GM19438 (cell line): ENCODE results near the gene PPP2R2C.

Experiments used
- ATAC-seq: cut with Tn5 transposase; IDR thresholded peaks from one replicate; pipeline ENCODE4 v1.9.1; 2021; ENCODE audit warnings: low read depth; ENCODE audit not compliant: unreplicated experiment

Gene PPP2R2C

GRCh38 chr4:6449746-6450369, 22.6 kb downstream of the PPP2R2C start:
- no peak for ATAC-seq

- ATAC-seq, result no peak
These were observed 23.1 kb downstream of the PPP2R2C start for GRCh38 chr4:6449335-6449734.

DNA sequence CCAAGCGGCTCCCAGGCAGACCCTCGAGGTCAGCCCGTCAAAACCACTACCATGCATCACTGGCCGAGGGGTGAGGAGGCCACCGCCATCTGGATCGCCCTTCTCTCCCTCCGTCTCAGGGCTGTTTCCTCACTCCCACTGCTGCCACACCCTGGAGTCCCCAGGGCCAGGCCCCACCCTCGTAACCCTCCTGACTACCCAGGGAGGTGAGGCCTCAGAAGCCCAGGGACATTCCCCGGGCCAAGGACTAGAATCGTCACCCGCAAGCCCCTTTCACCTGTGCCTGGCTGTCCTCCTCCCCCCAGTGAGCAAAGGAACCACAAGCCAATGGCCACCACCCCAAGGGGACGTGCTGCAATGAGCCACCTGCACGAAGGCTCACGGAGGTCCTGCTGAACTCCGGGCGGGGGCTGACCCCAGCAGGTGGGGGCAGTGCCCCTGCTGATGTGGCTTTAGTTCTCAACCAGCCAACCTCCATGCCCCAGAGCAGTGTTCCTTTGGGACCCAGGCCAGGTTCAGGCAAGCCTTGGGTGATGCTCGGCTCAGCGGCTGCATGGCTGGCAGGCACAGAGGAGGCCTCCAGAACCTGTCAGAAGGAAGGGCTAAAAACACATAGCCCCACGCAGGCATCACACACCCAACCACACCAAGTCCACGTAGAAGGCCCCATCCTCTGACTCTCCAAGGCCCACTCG, 23.8 kb downstream of the PPP2R2C start:
- ATAC-seq, result no peak

- no peak for ATAC-seq
These were observed 24.7 kb downstream of the PPP2R2C start for GRCh38 chr4:6447672-6448171.

DNA sequence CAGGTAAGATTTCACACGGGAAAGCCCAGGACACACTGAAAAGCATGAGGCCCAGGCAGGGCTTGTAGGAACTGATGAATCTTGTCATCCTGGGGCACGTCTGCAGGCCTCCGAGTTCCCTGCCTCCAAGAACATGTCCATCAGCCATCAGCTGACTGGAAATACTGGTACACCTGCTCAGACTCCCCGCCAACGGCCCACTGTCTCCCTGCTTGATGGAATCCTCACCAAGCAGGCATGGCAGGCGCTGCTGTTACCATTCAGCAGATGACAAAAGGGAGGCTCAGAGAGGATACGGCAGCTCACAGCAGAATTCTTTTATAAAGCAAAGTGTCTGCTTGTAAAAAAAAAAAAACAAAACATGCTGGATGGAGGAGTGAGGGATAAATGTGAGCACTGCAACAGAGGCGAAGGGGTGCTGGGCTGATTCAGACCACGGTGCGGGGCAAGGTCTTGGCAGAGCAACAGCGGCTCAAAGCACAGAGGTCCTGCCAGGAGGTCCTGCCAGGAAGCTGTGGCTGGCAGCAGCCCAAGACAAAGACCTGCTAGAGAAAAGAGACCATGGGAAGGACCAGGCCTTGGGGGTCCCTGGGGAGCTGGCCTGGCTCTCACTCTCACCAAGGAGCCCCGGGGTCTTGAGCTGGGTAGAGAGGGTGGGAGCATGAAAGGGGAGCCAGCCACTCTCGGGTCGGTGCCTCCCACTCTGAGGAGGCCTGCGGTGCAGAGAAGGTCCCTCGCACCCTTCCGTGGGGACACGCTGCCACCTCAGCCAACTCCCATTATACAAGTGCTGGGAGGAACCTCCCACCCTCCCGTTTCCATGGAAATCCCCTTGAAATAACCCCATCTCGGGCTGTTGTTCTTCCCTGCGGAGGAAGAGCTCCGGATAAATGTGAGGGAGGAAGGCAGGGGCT, 25.6 kb downstream of the PPP2R2C start:
- ATAC-seq, result no peak

- no peak for ATAC-seq
These were observed 26.3 kb downstream of the PPP2R2C start for GRCh38 chr4:6446130-6446482.

DNA sequence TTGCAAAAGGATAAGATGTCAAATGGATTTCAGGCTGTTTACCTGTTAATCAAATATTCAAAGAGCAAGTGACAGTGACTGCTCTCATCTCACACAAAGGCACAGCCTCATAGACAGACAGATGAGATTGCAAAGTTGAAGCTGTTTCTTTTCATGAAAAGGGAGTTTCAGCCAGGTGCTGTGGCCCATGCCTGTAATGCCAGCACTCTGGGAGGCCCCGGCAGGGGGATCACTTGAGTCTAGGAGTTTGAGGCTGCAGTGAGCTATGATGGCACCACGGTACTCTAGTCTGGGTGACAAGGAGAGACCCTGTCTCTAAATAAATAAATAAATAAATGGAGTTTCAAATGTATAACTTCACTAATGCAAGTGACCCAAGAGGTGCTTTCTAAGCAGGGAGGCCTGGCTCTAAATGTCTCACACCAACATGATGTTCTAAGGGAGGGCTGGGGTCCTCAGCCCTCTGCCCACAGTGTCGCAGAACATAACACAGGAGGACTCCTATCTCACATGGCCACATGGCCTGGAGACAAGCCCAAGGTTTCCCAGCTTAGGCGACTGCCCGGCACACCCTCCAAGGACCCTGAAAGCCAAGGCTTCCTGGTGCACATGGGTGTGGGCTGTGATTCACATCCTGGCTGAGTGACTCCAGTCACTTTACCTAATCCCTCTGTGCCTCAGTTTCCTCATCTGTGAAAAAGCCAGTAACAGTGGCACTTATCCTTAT, 26.8 kb downstream of the PPP2R2C start:
- ATAC-seq, result no peak

GRCh38 chr4:6444582-6444981, 27.8 kb downstream of the PPP2R2C start:
- no peak for ATAC-seq

DNA sequence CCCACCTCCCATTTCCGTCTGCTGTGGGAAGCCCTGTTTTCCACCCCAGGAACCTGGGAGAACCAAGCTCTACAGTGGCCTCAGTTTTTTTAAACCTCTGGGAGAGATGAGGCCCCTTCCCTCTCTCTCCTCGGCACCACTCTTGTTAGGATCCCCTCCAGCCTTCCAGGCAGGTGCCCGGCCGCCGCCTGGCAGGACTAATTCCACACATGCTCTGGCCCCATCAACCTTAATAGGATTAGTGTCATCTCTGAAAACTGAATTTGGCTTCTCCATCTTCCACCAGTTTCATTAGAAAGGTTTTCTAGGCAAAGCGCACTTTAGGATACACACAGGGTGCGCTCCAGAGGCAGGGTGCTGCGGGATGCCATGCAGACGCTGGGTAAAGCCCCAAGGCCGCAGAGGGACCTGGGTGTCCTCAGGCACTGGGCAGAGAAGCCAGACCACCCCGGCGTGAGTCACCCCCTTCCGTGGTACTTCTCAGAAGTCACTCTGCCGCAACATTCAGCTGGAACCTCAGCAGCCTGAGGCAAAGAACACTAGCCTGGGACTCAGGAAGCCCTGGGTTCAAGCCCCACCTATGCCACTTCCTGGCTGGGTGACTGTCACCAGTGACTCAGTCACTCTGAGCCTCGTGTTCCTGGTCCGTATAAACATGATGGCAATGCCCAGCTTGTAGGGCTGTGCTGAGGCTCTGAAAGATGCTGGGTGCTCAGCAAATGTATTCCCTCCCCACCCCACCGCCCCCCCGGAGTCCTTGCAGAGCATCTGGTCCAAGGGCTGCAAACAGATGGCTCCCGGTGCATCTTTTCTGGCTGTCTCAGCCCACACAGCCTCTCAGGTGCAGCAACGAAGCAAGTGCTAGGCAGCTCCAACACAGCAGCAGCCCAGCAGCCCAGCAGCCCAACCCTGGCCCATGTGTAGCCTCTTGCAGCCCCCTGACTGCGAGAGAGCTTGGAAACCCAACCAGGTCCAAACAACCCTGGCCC, 29.1 kb downstream of the PPP2R2C start:
- ATAC-seq, result no peak

- ATAC-seq, result no peak
These were observed 29.9 kb downstream of the PPP2R2C start for GRCh38 chr4:6442555-6442954.

GRCh38 chr4:6441758-6442157, 30.7 kb downstream of the PPP2R2C start:
- no peak for ATAC-seq

GRCh38 chr4:6441202-6441582, 31.2 kb downstream of the PPP2R2C start:
- ATAC-seq, result no peak

DNA sequence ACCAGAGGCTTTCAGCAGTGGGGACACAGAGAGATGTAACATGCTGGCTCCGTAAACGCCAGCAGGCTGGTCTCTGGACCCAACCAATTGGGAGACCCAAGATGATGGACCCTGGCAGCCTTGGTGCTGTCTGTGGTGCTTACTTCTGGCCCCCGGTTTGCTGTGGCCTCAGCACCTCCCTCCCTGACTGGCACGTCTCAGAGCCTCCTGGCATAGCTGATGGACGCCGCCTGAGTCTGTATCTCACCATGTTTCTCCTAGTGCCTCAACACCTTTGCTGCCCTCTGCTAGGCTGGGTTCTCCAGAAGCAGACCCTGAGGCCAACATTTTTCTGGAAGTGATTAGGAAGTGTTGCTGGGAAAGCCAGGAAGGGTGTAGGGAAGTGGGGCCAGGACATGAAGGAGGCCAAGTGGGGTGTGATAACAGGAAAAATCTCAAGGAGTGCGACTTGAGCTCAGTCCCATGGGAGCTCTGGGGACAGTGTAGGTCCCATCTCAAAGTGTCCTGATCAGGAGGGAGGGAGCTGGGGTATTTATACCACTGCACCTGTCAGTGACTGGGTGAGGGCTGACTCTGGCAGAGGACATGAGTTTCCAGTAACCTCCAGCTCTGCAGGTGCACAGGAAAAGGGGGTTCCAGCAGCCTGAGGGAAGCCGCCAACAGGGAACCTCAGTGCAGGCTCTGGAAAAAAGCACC, 31.8 kb downstream of the PPP2R2C start:
- ATAC-seq, result no peak

DNA sequence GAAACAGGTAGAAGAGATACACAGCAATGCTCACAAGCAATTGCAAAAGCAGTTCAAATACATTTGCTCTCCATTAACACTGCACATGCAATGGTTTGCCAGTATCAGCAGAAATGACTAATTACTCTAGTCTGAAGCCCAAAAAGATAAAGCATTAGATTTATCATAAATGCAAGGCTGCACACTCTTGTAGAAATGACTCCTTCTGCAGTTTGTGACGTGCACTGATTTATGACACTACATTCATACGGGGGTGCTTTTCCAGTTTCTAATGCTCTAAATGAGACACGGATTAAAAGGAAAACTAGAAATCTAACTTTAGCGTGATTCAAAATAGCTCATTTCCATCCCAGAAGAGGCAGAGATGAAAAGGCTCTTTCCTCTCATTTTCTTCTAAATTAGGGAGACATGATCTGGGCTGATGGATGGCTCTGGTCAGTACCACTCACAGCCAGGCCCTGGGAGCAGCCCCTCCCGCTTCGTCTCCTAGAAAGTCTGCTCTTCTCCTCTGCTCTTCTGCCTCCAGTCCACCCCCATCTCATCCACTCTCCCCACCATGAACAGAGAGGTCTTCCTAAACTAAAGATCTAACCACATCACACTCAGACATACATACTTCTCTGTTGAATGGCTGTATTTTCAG, 33.2 kb downstream of the PPP2R2C start:
- no peak for ATAC-seq

DNA sequence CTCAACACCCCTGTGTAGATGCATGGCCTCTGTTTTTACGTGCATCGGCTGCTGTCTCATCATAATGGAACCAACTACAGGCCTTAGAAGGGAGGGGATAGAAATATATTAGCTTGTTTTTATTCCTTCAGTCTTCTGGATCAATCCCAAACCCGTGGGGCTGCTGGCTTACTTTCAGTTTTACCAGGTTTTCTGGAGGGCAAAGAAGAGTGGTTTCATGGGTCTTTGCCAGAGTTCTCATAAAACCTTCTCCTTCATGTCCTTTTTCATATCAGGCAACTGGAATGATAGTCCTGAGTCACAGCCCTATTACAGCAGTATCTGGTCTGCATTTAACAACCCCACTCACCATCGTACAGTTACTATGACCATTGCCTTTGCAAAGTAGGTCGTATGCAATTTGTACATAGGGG, 34.6 kb downstream of the PPP2R2C start:
- no peak for ATAC-seq

DNA sequence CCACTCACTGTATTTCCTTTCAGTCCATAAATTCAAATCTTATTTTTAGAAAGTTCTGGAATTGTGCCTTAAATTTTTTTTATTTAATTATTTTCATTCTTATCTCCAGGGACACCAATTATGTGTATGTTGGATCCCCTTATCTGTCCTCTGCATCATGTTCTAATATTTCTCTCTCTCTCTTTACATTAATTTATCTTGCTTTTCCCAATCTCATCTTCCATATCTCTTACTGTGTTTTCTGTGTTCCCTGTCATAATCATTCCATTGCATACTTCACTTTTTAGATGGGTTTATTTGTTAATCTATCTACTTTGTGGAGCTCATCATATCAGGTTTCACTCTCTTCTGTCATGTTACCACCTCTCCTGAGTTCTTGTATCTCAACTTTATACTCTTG, 37.4 kb downstream of the PPP2R2C start:
- no peak for ATAC-seq

DNA sequence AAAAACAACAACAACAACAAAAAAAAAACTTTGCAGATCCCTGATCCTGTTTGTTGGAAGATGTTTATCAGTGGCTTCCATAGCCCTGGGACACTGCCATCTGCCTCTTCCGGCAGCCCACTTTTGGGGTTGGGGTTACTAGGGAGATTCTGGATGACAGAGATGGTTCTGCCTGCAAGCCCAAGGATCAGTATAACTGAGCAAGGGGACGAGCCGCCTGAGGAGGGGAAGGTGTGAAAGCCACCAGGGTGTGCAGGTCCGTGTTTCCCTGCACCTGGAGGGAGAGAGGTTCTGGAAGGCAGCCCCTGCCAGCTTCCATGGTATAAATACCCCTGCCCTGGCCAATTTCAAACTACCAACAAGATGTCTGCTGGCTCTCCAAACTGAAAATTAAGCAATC, 41.5 kb downstream of the PPP2R2C start:
- ATAC-seq, result no peak

- no peak for ATAC-seq
These were observed 44.8 kb downstream of the PPP2R2C start for GRCh38 chr4:6427439-6428090.
